OCI-LY7 (cell line): Measurements from ENCODE around the gene NPC2. TPM values are rescaled to one million over a fixed set of nuclear protein-coding genes. Genes with fewer than 3 reads are reported as not detected.

ENCODE experiments used
- BruUV-seq: library from RNA; stranded (reverse); fragments of 400-500 nt; replicated peaks from 2 replicates; lab custom pipeline; 2021; lab: Mats Ljungman, UMichigan
- CTCF ChIA-PET: fragments of 300-600 bp; sonication (Branson Sonifier 250); formaldehyde crosslinking; loops from one replicate; lab custom pipeline; 2022; ENCODE audit warnings: antibody characterized with exemption; ENCODE audit not compliant: unreplicated experiment; lab: Charles Lee
- POLR2A ChIA-PET: fragments of 300-600 bp; sonication (Branson Sonifier 250); formaldehyde crosslinking; loops from one replicate; lab custom pipeline; 2022; ENCODE audit warnings: antibody characterized with exemption; lab: Charles Lee
- DNase-seq: peaks from one replicate; pipeline ENCODE4 v3.0.0-alpha.2; 2015; ENCODE audit warnings: low spot score
- H2AFZ ChIP-seq: fragments of 200-600 bp; sonication (generic), shearing (Covaris generic); 2 replicates; pipeline ENCODE4 v1.6.1; 2014; ENCODE audit warnings: mild to moderate bottlenecking, antibody characterized with exemption, low read length, moderate library complexity
- H3K27ac ChIP-seq: fragments of 200-600 bp; sonication (generic); 2 replicates; pipeline ENCODE4 v1.5.1; 2014; ENCODE audit warnings: mixed run types, low read depth, mild to moderate bottlenecking, moderate library complexity, low read length, inconsistent platforms; ENCODE audit not compliant: poor library complexity, severe bottlenecking
- H3K36me3 ChIP-seq: fragments of 200-600 bp; sonication (generic); 2 replicates; pipeline ENCODE4 v1.6.1; 2014; ENCODE audit warnings: mild to moderate bottlenecking, antibody characterized with exemption, low read length, moderate library complexity, mixed read lengths; ENCODE audit not compliant: insufficient read depth
- H3K4me1 ChIP-seq: fragments of 200-600 bp; sonication (generic); 2 replicates; pipeline ENCODE4 v1.5.1; 2014; ENCODE audit warnings: mild to moderate bottlenecking, low read length; ENCODE audit not compliant: insufficient read depth, poor library complexity, severe bottlenecking
- H3K4me2 ChIP-seq: fragments of 200-600 bp; sonication (generic); 2 replicates; pipeline ENCODE4 v1.6.1; 2014; ENCODE audit warnings: mild to moderate bottlenecking, low read length
- H3K4me3 ChIP-seq: fragments of 200-600 bp; sonication (generic); 2 replicates; pipeline ENCODE4 v1.5.1; 2014; ENCODE audit warnings: mild to moderate bottlenecking, low read depth, low read length; ENCODE audit not compliant: poor library complexity, severe bottlenecking
- H3K79me2 ChIP-seq: fragments of 200-600 bp; sonication (generic); 2 replicates; pipeline ENCODE4 v1.6.1; 2016; ENCODE audit warnings: low read depth, mild to moderate bottlenecking, low read length, moderate library complexity, mixed read lengths; ENCODE audit not compliant: insufficient read depth
- H3K9me2 ChIP-seq: fragments of 200-600 bp; sonication (generic); 2 replicates; pipeline ENCODE4 v1.6.1; 2016; ENCODE audit warnings: mild to moderate bottlenecking, low read length, mixed read lengths; ENCODE audit not compliant: insufficient read depth
- H3K9me3 ChIP-seq: fragments of 200-600 bp; sonication (generic); 2 replicates; pipeline ENCODE4 v1.6.1; 2014; ENCODE audit warnings: mild to moderate bottlenecking, mixed run types, low read length, mixed read lengths
- H4K20me1 ChIP-seq: fragments of 200-600 bp; sonication (generic); 2 replicates; pipeline ENCODE4 v1.6.1; 2014; ENCODE audit warnings: mild to moderate bottlenecking, antibody characterized with exemption, low read length, moderate library complexity, mixed read lengths; ENCODE audit not compliant: insufficient read depth
- CTCF ChIP-seq: fragments of 200-600 bp; sonication (generic); conservative IDR thresholded peaks from 2 replicates; pipeline ENCODE4 v1.5.1; 2014; ENCODE audit warnings: mild to moderate bottlenecking, antibody characterized with exemption, low read length, moderate library complexity, mixed read lengths
- EZH2phosphoT487 ChIP-seq: fragments of 200-600 bp; sonication (generic); IDR thresholded peaks from 2 replicates; pipeline ENCODE4 v1.6.1; 2018; ENCODE audit warnings: low read depth, borderline replicate concordance, mild to moderate bottlenecking, mixed run types, antibody characterized with exemption, low read length, moderate library complexity, mixed read lengths
- intact Hi-C: fragments of 100-400 bp; cut with micrococcal nuclease; formaldehyde crosslinking; loops from one replicate; pipeline ENCODE4 v1.10.0; 2022; ENCODE audit not compliant: unreplicated experiment
- total RNA-seq, 2 experiments: library from RNA; depleted of rRNA in 1 of 2; stranded (reverse); fragments of >200 nt in 1 of 2; shearing (Covaris generic) in 1 of 2; gene quantifications; 2 replicates each; pipeline ENCODE4 v1.2.3, GENCODE V29; 2014 to 2022

Gene NPC2
- total RNA-seq, 2 experiments from 2014 or later = 37.8 to 80.8 TPM

DNA sequence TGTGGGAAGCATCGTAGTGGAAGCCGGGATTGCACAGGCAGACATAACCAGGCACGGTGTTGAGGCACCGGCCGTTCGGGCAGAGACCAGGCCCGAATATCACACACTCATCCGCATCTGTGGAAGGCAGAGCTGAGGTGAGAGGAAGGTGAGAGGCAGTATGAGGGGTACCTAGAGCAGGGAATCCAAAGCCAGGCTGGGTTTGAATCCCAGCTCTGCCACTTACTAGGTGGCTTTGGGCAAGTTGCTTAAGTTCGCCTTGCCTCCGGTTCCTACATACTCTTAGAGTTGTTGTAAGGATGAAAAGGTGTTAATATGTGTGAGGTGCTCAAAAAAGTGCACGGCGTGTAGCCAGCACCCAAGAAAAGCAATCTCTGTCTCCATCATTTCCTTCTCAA lies 10.8 kb upstream of the NPC2 start:
- no peak overlapping the region for H3K4me2 ChIP-seq
- no peaks in the 10 kb centered on the region for H3K9me2 ChIP-seq
- no peak overlapping the region for H3K4me3 ChIP-seq
- H3K9me3 ChIP-seq = no peaks in the 10 kb centered on the region
- intact Hi-C loops = loop anchor here (5.0 kb wide), 1 partner anchor 103 kb away; no protein-coding TSS in a partner anchor
- no peaks in the 10 kb centered on the region for H3K36me3 ChIP-seq
- TF ChIP-seq EZH2phosphoT487 = no peak
- no peak for TF ChIP-seq CTCF
- BruUV-seq = no TSS peak
- no peaks in the 10 kb centered on the region for H3K79me2 ChIP-seq
- H2AFZ ChIP-seq = no peak overlapping the region
- peaks cover 9% of the 10 kb centered on the region for H3K4me1 ChIP-seq
- CTCF ChIA-PET = no interaction called here
- no peak for DNase-seq
- H3K27ac ChIP-seq = no peak overlapping the region
- no peaks in the 10 kb centered on the region for H4K20me1 ChIP-seq
- POLR2A ChIA-PET = interaction anchor here (1.1 kb wide), 1 partner anchor 9 kb away, joined by 3 read pairs; no protein-coding TSS in a partner anchor

DNA sequence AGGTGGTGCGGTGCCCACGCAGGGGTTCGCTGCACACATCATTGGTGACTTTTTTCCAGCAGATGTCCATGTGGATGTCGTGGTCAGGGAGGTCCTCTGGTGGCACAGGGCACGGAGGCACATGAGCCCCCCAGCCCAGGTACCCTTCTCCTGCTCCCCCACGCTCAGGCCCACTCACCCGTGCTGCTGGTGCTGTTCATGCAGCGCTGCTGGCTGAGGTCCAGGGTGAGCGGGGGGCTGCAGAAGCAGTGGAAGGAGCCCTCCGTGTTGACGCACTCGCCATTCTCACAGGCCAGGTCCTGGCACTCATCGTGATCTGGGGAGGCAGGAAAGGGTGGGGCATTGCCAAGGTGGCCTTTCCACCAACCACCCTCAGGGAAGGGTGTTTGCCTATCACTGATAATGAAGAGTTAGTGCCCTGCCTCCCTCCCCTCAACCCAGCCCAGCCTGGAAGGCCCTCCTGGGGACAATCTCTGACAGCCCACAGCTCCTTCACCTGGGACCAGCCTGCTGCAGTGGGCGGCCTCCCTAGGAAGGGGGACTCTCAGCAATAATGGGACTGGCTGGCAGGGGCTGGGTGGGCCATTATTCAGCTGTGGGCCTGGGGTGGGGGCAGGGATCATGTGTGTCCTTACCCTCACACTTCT lies 10.3 kb upstream of the NPC2 start:
- no peak for DNase-seq
- Histone ChIP-seq H2AFZ (no peak overlapping the region), H3K9me2 (no peaks in the 10 kb centered on the region), H3K4me2 (no peak overlapping the region), H4K20me1 (no peaks in the 10 kb centered on the region), H3K36me3 (no peaks in the 10 kb centered on the region), H3K4me1 (peaks cover 9% of the 10 kb centered on the region), H3K27ac (no peak overlapping the region), H3K9me3 (no peaks in the 10 kb centered on the region), H3K4me3 (no peak overlapping the region), H3K79me2 (no peaks in the 10 kb centered on the region)
- POLR2A ChIA-PET = interaction anchor here (1.1 kb wide), 1 partner anchor 8 kb away, joined by 3 read pairs; no protein-coding TSS in a partner anchor
- BruUV-seq = no TSS peak
- TF ChIP-seq EZH2phosphoT487 (no peak), CTCF (no peak)
- intact Hi-C loops = loop anchor here (5.0 kb wide), 1 partner anchor 104 kb away; no protein-coding TSS in a partner anchor
- CTCF ChIA-PET = no interaction called here
